Activated naive CD4-positive, alpha-beta T cell treated with anti-CD3 and anti-CD28 coated beads, Interleukin-2, amount 50 U/mL, for 24 hours (primary cell): ENCODE measurements around the gene SEMA5A.

Experiments
- H3K27ac Mint-ChIP-seq: one replicate; pipeline ENCODE4 v1.8.0; 2021; ENCODE audit warnings: mild to moderate bottlenecking, mixed read lengths
- H3K27me3 Mint-ChIP-seq: one replicate; pipeline ENCODE4 v1.8.0; 2021; ENCODE audit warnings: mixed read lengths
- H3K36me3 Mint-ChIP-seq: one replicate; pipeline ENCODE4 v1.8.0; 2021; ENCODE audit warnings: mixed read lengths
- H3K4me1 Mint-ChIP-seq: one replicate; pipeline ENCODE4 v1.8.0; 2021; ENCODE audit warnings: mixed read lengths
- H3K4me3 Mint-ChIP-seq: one replicate; pipeline ENCODE4 v1.8.0; 2021; ENCODE audit warnings: mild to moderate bottlenecking, mixed read lengths
- H3K9me3 Mint-ChIP-seq: one replicate; pipeline ENCODE4 v1.8.0; 2021; ENCODE audit warnings: mixed read lengths

The SEMA5A gene

DNA sequence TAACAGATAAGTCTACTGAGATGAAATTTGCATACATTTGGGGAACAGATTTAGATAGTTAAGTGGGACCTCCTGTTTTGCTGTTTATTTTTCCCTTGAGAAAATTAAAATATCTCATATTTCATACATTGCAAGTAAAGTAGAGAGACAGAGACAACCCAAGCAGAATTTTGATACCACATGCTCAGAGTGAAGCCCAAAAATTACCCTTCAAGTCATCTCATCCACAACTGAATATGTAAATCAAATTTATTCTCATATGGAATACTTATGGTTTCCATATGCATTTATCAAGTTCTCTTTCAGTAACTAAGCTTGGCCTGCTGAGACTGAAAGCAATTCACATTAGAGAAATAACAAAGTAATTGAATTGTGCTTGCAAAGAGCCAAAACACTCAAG is 474.4 kb downstream of the SEMA5A start:
- Mint-ChIP-seq H3K36me3 (no peaks in the 10 kb centered on the region), H3K9me3 (no peaks in the 10 kb centered on the region), H3K4me1 (no peaks in the 10 kb centered on the region), H3K27ac (no peak overlapping the region), H3K27me3 (no peaks in the 10 kb centered on the region), H3K4me3 (no peak overlapping the region)

DNA sequence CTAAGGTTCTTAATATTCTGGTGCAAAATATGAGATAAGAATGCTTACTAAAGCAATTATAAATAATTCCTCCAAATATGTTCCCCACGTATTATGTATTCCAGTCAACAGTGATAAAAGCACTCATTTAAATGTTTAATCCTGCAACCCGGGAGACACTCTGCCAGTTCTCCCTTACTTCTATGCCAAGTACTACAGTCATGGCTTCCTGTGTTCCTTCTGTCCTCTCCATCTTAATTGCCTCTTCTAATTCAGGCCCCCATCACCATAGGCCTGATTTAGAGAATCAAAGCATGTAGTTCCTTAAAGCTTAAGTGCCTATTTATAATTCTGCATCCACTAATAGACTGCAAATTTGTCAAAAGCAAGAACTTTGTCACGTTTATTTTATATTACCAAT is 474.8 kb downstream of the SEMA5A start:
- no peaks in the 10 kb centered on the region for H3K36me3 Mint-ChIP-seq
- no peak overlapping the region for H3K4me3 Mint-ChIP-seq

DNA sequence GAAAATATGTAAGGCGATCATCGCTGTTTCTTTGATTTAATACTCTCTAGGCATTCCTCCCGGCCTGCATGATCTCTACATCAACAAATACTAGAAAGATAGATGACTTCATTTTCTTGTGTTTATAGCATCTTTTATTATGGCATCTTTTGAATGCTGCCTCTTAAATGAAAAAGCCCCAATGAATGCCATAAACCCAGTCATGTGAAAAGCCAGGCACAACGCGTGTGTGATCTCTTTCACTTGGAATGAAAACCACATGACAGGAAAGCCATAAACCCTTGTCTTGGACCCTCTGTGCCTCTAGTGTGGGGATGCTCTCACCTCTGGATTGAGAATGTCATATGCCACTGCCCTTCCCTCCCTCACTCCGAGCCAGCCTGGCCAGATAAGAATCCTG is 476.2 kb downstream of the SEMA5A start:
- H3K27ac Mint-ChIP-seq = no peak overlapping the region
- H3K27me3 Mint-ChIP-seq = no peaks in the 10 kb centered on the region
- H3K36me3 Mint-ChIP-seq = no peaks in the 10 kb centered on the region
- peaks cover 4% of the 10 kb centered on the region for H3K9me3 Mint-ChIP-seq
- H3K4me1 Mint-ChIP-seq = no peaks in the 10 kb centered on the region
- H3K4me3 Mint-ChIP-seq = no peak overlapping the region

More for the DNA sequence above, 474.8 kb downstream of the SEMA5A start:
- no peak overlapping the region for H3K27ac Mint-ChIP-seq
- H3K9me3 Mint-ChIP-seq = no peaks in the 10 kb centered on the region
- H3K27me3 Mint-ChIP-seq = no peaks in the 10 kb centered on the region
- H3K4me1 Mint-ChIP-seq = no peaks in the 10 kb centered on the region

DNA sequence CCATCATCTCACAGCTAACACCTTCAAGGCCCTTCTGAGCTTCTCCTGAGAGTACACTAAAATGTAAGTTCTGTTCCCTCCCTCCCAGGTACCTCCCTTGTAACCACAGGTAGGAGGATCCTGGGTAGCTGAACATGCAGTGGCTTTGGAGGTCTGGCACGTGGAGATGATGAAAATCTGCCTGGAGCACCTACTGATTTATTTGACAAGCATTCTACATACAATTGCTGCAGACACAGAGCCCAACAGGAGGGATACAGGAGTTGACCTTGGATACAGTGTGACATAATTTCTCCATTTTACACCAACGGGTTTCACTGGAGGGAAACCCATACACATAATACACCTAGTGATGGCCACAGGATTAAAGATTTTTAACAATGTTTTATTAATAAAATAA is 478.7 kb downstream of the SEMA5A start:
- H3K4me1 Mint-ChIP-seq = no peaks in the 10 kb centered on the region
- H3K9me3 Mint-ChIP-seq = peaks cover 4% of the 10 kb centered on the region
- no peaks in the 10 kb centered on the region for H3K27me3 Mint-ChIP-seq
- no peaks in the 10 kb centered on the region for H3K36me3 Mint-ChIP-seq
- no peak overlapping the region for H3K27ac Mint-ChIP-seq
- H3K4me3 Mint-ChIP-seq = no peak overlapping the region

DNA sequence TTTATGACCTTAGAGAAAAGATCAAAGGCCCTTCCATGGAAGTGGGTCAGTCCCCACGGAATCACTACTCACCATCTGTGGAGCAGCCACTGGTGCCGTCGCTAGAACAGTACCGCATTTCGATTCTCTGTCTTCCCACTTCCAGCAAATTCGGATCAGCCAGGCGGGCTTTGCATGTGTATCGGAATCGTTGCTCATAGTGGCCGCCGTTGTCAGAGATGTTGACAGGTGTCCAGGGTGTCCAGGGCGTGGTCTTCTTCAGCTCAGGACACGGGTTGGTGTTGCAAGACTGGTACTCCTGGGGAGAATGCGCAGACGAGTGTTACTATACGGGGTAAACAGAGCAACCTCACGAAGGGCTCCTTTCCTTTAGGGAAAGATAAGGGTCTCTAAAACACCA is 479.5 kb downstream of the SEMA5A start:
- no peaks in the 10 kb centered on the region for H3K27me3 Mint-ChIP-seq
- H3K9me3 Mint-ChIP-seq = peaks cover 5% of the 10 kb centered on the region
- no peaks in the 10 kb centered on the region for H3K36me3 Mint-ChIP-seq
- no peak overlapping the region for H3K27ac Mint-ChIP-seq
- H3K4me3 Mint-ChIP-seq = no peak overlapping the region
- H3K4me1 Mint-ChIP-seq = no peaks in the 10 kb centered on the region

DNA sequence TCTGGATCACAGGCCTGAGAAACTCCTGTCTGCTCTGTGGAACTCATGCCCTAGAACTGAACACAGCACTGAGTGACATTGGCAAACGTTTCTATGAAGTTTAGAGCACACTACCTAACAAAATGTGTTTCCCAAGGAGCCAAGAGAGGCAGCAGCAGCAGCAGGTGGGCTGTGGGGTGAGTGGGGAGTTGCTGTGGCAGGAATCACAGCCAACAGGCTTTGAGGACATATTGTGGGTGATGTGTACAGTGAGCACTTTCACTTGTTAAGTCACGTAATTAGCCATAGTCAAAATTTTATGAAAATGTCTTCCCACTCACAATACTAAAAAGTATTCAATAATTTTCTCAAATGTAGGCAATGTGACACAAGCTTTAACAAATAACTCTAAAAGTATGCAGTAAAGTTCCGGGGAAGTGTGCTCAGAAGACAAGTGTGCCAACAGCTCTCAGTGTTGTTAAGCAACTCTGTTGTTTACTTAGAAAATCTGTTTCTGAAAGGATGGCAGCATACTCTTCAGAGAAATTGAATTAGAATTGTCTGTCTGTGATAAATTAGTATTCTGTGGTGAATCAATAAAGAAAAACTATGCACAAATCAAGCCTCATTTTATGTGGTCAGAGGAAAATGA is 482.1 kb downstream of the SEMA5A start:
- Mint-ChIP-seq H3K27ac (no peak overlapping the region), H3K27me3 (no peaks in the 10 kb centered on the region), H3K4me3 (no peak overlapping the region), H3K4me1 (no peaks in the 10 kb centered on the region), H3K36me3 (no peaks in the 10 kb centered on the region), H3K9me3 (peaks cover 9% of the 10 kb centered on the region)

DNA sequence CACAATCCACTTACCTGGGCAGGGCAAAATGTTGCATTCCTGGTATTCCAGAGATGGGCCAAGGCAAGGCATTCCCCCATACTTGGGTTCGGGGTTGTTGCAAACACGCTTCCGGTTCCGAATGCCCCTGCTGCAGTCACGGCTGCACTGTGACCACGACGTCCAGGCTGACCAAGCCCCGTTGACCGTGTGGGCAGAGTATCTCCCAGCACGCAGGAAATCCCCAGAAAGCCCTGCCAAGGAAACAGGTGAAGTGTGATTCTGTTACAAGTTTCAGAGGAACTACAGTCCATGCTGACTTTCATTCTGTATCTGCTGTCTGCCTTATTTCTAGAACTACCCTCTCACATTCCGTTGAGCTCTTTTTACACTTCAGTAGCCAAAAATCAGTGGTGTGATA is 483.0 kb downstream of the SEMA5A start:
- Mint-ChIP-seq H3K9me3 (peaks cover 9% of the 10 kb centered on the region), H3K27ac (no peak overlapping the region), H3K4me3 (no peak overlapping the region), H3K4me1 (no peaks in the 10 kb centered on the region), H3K36me3 (no peaks in the 10 kb centered on the region), H3K27me3 (no peaks in the 10 kb centered on the region)

DNA sequence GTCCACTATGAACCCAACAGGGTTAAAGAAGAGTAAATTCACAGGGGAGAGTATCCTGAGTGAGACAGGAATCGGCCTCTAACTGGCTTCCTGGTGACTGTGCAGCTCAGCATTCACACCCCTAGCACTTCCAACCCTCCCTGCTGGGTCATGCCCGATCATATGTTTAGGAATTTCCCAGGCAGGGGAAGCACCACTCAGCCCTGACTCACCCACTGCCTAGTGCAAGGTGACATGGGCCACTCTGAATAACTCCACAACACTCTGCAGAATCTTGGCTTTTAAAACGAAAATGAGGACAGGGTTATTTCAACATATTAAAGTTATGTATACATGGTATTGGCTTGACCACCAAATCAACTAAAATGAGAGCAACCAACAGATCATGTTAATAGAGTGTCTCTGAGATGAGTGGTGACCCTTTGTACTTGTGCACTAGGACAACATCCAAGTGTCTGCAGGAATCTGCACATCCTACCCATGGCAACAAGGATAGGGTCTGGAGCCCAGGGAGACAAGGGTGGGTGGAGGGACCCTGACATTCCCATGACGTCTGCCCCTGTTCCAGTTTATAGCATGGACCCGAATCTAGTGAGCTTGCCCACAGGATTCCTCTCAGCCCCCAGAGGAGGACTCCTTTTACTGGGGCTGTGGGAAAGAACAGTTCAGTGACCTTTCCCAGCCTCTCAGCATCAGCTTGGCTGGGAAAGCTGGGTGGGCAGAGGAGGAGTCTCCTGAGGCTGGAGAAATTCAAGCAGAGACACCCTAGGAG is 485.8 kb downstream of the SEMA5A start:
- H3K4me3 Mint-ChIP-seq = no peak overlapping the region
- no peaks in the 10 kb centered on the region for H3K4me1 Mint-ChIP-seq
- H3K27me3 Mint-ChIP-seq = no peaks in the 10 kb centered on the region
- peaks cover 9% of the 10 kb centered on the region for H3K9me3 Mint-ChIP-seq
- H3K27ac Mint-ChIP-seq = no peak overlapping the region
- H3K36me3 Mint-ChIP-seq = no peaks in the 10 kb centered on the region

DNA sequence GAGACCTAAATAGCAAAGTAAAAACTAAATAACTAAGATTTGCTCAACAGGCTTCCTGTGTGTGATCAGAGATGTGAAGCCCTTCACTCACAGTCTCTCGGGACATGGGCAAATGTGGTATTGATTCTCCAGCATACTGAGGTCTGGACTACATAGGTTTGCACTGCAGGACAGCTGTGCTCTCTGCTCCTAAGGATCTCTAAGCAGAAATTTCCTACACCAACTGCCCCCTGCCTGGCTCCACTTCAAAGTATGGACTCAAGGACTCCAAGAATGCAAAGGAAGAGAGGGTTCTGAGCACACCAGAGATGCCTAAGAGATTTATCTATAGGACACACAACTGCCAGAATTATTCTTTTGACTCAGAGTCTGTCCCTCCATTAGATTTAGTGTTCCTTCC is 487.2 kb downstream of the SEMA5A start:
- H3K27ac Mint-ChIP-seq = no peak overlapping the region

DNA sequence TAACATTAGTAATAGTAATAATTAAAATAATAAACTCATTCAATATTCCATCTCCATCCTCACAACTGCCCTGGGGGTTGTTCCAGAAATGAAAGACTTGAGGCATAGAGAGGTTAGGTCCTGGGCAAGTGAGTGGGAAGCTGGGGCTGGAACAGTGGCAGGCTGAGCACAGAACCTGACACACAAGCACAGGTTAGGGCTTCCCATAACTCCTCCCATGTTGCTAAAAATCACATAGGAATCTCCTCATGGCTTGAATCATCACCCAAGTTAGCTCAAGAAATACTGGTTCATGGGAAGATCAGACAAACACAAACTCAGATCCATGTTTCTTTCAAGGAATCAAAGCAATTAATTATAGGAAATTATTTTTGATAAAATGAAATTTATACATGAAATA is 487.7 kb downstream of the SEMA5A start:
- Mint-ChIP-seq H3K4me1 (no peaks in the 10 kb centered on the region), H3K9me3 (peaks cover 5% of the 10 kb centered on the region), H3K27me3 (no peaks in the 10 kb centered on the region), H3K4me3 (no peak overlapping the region), H3K36me3 (no peaks in the 10 kb centered on the region), H3K27ac (no peak overlapping the region)

More for the DNA sequence above, 487.2 kb downstream of the SEMA5A start:
- H3K27me3 Mint-ChIP-seq = no peaks in the 10 kb centered on the region
- no peaks in the 10 kb centered on the region for H3K4me1 Mint-ChIP-seq
- H3K36me3 Mint-ChIP-seq = no peaks in the 10 kb centered on the region
- no peak overlapping the region for H3K4me3 Mint-ChIP-seq
- peaks cover 5% of the 10 kb centered on the region for H3K9me3 Mint-ChIP-seq

DNA sequence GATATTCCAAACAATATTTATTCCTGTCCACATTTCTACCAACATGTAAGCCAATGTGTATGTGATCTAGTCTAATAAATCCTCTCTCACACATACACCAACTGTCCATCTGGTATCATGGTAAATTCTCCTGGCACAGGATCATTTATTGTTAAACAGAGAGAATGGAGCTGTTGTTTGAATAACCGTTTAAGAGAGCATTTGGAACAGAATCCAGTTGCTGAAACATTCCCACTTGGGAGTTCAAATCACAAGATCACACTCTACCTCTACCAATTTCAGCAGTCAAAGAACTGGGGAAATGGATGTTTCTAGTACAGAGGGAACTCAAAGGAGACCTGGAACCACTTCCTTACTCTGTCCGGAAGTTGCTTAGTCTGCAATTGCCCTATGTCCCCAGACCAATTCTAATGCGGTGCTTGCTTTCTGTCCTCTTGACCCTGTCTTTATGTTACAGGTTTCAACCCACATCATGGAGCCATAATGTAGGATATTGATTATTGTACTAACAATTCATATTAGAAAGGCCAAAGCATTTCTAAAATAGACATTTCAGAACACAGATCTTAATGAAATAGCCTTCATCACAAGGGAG is 488.4 kb downstream of the SEMA5A start:
- H3K27ac Mint-ChIP-seq = no peak overlapping the region
- H3K9me3 Mint-ChIP-seq = peaks cover 5% of the 10 kb centered on the region

DNA sequence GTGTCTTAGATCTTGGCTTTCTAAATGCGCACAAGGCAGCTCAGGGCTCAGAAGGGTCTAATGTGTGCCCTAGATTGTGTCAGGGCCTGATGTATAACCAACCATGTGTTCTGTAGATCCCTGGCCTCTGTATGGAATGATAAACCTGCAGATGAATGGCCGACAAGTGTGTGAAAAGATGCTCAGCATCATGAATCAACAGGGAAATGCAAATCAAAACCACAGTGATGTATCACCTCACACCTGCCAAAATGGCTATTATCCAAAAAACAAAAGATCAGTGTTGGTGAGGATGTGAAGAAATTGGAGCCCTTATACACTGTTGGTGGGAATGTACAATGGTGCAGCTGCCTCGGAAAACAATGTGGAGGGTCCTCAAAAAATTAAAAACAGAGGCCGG is 489.8 kb downstream of the SEMA5A start:
- H3K4me3 Mint-ChIP-seq = no peak overlapping the region
- H3K27ac Mint-ChIP-seq = no peak overlapping the region
- no peaks in the 10 kb centered on the region for H3K36me3 Mint-ChIP-seq
- peaks cover under 1% of the 10 kb centered on the region for H3K9me3 Mint-ChIP-seq
- H3K4me1 Mint-ChIP-seq = no peaks in the 10 kb centered on the region
- no peaks in the 10 kb centered on the region for H3K27me3 Mint-ChIP-seq

More for the DNA sequence above, 488.4 kb downstream of the SEMA5A start:
- Mint-ChIP-seq H3K4me3 (no peak overlapping the region), H3K36me3 (no peaks in the 10 kb centered on the region), H3K4me1 (no peaks in the 10 kb centered on the region), H3K27me3 (no peaks in the 10 kb centered on the region)

DNA sequence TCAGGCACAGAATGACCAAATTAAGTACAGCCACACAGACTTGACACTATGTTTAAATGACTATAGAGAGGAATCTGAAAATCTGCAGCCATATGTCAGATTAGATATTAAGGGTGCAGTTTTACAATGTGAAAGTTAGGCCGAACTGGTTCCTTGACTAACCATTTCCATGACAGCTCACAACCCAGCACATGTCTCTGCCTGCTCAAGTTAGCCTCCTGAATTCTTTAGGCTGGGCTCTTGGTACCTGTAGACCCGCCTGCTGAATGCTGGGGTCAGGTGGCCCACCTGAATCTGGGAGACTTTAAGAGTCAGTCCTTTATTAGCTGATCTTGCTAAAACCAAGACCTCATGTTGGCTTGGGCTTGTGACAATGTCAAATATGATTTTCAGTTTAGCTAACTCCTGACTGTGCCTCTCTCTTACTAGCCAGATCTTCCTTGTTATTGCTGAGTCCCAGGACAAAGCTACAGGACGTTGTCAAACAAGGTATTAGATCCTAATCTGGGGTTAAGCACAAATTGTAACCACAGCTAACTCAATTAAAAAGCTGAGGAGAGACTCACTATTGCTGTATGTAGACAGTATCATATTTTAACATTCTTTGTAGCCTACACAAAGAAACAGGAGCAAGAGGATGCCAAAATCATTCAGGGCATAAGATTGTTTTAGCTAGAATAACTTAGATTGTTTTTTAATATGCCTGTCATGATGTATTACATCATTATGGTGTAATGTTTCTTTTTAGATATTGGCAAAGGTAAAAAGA is 490.9 kb downstream of the SEMA5A start:
- H3K27me3 Mint-ChIP-seq = no peaks in the 10 kb centered on the region
- H3K4me1 Mint-ChIP-seq = no peaks in the 10 kb centered on the region
- peaks cover 4% of the 10 kb centered on the region for H3K9me3 Mint-ChIP-seq
- no peak overlapping the region for H3K4me3 Mint-ChIP-seq
- no peaks in the 10 kb centered on the region for H3K36me3 Mint-ChIP-seq
- no peak overlapping the region for H3K27ac Mint-ChIP-seq

DNA sequence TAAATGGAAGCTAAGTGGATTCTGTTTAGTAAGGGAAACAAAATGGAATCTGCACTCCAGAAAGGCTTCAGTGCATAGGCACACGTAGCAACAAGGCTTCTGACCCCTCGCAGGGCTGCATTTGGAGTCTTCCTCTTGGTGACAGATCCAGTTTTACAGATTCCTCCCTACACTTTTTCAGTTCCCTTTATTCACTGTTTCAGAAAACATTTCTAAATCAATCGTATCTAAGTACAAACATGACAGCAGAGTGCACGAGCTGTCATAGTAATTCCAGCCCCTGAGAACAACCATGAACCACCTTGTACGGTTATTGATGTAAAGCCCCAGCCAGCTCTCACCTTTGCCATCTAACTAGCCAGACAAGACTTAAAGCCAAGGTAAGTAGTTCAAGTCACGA is 491.6 kb downstream of the SEMA5A start:
- H3K36me3 Mint-ChIP-seq = no peaks in the 10 kb centered on the region
- H3K27me3 Mint-ChIP-seq = no peaks in the 10 kb centered on the region
- no peaks in the 10 kb centered on the region for H3K4me1 Mint-ChIP-seq
- H3K9me3 Mint-ChIP-seq = peaks cover 4% of the 10 kb centered on the region
- H3K4me3 Mint-ChIP-seq = no peak overlapping the region
- no peak overlapping the region for H3K27ac Mint-ChIP-seq

DNA sequence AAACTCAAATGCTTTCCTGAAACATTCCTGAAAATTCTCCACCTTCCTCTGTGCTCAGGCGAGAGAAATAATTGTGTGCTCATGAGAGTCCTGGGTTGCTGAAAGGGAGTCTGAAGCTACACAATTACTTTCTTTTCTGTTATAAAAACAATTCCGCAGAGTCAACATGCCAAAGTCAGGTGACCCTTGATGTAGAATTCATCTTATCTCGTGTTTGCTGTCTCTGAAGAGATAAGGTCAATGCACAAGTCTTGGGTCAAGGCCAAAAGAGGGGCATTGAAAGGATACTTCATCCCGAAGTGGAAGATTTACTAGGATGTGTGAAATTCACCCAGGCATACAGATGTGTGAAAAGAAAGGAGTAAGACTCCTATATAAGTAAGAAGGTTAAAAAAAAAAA is 493.5 kb downstream of the SEMA5A start:
- no peaks in the 10 kb centered on the region for H3K36me3 Mint-ChIP-seq
- H3K4me1 Mint-ChIP-seq = no peaks in the 10 kb centered on the region
- H3K4me3 Mint-ChIP-seq = no peak overlapping the region
- no peak overlapping the region for H3K27ac Mint-ChIP-seq
- peaks cover 4% of the 10 kb centered on the region for H3K9me3 Mint-ChIP-seq
- no peaks in the 10 kb centered on the region for H3K27me3 Mint-ChIP-seq

DNA sequence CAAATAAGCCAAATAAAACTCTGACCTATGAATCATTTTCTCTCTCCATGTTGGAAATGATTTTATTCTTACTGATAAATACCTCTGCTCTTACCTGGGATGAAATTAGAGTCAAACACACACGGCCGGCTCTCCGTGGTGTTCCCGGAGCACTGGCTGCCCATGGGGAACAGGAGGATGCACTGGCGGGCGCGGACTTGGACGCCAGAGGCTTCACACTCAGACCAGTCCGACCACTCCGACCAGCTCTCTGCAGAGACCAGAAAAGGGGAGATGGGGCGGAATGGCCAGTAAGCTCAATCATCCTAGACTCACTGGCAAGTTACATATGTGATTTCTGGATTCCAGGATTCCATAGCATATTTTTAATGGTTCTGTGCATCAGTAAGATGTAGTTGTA is 494.1 kb downstream of the SEMA5A start:
- H3K9me3 Mint-ChIP-seq = peaks cover 4% of the 10 kb centered on the region
- H3K27me3 Mint-ChIP-seq = no peaks in the 10 kb centered on the region
- no peaks in the 10 kb centered on the region for H3K36me3 Mint-ChIP-seq
- H3K4me1 Mint-ChIP-seq = no peaks in the 10 kb centered on the region
- no peak overlapping the region for H3K4me3 Mint-ChIP-seq
- H3K27ac Mint-ChIP-seq = no peak overlapping the region
